Sciatic nerve (tissue), 2 donors: ENCODE results near the gene BCAS4. TPM values are rescaled to one million over a fixed set of nuclear protein-coding genes. Genes with fewer than 3 reads are reported as not detected.
"Not testable (repeated sequence)": the region's sequence is repeated elsewhere in the genome, so short reads cannot be mapped to it uniquely, and the experiment has no call there.

Experiments used
- ATAC-seq: fragments of 200-7000 bp; cut with Tn5 transposase; one replicate; pipeline ENCODE4 v1.9.1; 2020; ENCODE audit warnings: mild to moderate bottlenecking, moderate library complexity
- DNase-seq: peaks from one replicate; pipeline ENCODE4 v3.0.0-alpha.2; 2020; ENCODE audit warnings: low spot score
- intact Hi-C: fragments of 100-400 bp; cut with DNase I; formaldehyde crosslinking; loops from one replicate; pipeline ENCODE4 v1.14.2; 2022
- total RNA-seq: library from RNA; stranded (reverse); fragmentation: NEBNext Ultra II Directional; extraction: Animal tissue kit (Norgen Biotek cat#: 25700); gene quantifications from one replicate; pipeline ENCODE4 v1.2.1, GENCODE V29; 2021
- donor health status: DM: no; HTN: no; CAD: no.
- donor health status: DM: no; HTN: no; CAD: no.

BCAS4 gene, protein sequence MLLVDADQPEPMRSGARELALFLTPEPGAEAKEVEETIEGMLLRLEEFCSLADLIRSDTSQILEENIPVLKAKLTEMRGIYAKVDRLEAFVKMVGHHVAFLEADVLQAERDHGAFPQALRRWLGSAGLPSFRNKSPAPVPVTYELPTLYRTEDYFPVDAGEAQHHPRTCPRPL
- total RNA-seq: 4.8 TPM

DNA sequence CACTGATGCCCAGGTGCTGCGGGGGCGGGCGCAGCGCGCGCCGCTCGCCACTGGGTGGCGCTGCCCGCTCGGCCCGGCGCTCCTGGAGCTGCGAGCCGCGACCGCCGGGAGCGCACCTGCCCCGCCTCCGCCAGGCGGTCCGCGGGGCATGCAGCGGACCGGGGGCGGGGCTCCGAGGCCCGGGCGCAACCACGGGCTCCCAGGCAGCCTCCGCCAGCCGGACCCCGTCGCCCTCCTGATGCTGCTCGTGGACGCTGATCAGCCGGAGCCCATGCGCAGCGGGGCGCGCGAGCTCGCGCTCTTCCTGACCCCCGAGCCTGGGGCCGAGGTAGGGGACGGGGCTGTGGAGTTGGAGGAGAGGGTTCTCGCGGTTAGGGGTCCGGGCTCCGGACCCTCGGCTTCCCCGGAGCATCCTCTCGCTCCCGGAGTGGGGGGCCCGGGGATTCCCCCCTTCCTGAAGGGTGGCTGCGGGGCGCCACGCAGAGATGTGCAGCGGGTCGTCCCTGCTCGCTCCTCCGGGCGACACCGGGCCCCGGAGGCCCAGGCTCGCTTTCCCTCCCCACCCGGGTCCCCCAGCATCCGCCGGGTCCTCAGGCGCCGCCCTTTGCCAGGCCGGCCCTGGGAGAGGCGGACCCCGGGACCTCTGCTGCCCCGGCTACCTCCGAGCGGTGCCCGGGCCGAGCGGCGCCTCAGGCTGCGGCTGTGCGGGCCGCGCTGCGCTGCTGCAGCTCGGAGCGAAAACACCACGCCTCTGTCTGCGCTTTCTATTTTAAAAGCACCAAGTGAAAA is at the start of gene BCAS4:
Gene BCAS4, plus strand, starts transcription at position 216 of the 789 bp plus-strand sequence. Its CDS starts 23 bp downstream, at position 239.
- intact Hi-C loops: loop anchor here (5.0 kb wide), 1 partner anchor 137 kb away; the partner anchor contains the start of gene ADNP
- peak; percentile 57 for ATAC-seq
- DNase-seq: peak; percentile 79

DNA sequence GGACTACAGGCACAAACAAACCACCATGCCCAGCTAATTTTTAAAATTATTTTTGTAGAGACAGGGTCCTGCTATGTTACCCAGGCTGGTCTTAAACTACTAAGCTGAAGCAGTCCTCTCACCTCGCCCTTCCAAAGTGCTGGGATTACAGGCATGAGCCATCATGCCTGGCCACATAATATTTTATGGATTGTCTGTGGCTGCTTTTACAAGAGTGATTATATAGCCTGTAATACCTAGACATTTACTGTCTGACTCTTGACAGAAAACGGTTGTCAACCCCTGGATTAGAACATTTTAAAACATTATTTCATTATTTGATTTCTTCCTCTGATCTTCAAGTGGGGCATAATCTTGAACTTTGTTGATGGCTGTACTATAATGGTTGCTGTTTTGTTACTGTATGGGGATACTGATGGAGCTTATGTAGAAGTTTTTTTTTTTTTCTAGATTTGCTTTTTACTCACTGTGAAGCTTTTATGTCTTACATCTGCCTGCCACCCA is 49.2 kb upstream of the BCAS4 start:
- intact Hi-C loops: no loop called here
- DNase-seq: no peak
- no peak for ATAC-seq

DNA sequence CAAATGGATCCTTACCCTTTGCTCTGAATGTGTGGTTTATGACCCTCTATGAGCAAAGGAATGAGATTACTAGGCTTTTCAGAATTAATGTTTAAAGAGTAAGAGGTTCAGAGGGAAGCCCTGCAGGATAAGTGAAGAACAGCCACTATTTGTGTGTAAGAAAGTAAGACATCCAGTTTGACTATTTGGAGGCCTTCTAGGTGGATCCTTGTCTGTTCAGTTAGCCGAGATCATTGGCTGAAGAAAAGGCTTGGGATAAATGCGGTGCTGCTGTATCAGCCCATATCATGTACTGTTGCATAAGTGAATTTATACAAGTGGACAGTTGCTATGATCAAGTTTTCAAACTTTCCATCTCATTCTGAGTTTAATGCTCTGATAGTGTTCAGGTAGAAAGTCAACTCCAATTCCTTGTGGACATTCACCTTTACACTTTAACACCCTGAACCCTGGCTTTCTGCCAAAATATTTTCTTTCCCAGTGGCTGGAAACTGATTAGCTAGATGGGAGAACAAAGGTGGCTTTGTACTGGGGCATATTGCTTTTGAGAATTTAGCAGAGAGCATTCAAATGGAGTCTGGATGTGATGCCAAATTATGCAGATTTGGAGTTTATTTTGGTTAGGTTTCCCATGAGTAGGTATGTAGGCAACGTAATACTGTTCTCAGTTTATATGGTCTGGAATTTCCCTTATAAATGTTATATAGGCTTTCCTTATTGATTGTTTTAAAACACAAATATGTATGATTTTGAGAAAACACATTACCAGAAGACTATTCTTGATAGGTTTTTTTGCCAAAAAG is 48.5 kb upstream of the BCAS4 start:
- ATAC-seq: no peak
- DNase-seq: no peak
- intact Hi-C loops: no loop called here

DNA sequence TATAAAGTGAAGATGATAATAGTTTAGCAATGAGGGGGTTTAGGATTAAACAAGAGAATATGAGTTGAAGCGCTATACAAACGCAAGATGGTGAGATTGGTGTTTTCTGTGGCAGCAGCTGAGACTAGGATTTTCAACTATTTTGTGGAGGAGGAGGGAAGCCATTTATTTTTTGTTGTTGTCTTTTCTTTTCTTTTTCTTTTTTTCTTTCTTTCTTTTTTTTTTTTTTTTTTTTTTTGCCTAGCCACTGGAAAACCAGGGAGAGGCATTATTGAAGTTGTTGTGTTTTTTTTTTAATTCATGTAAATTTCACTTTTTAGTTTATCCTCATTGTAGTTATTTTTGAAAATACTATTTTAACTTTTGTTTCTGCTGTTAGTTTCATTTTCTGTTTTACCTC is 47.6 kb upstream of the BCAS4 start:
- DNase-seq (no peak), ATAC-seq (no peak)
- intact Hi-C loops: no loop called here

- DNase-seq: no peak
- ATAC-seq: no peak
- intact Hi-C loops: no loop called here
These were observed 44.7 kb upstream of the BCAS4 start for GRCh38 chr20:50750145-50750671.

DNA sequence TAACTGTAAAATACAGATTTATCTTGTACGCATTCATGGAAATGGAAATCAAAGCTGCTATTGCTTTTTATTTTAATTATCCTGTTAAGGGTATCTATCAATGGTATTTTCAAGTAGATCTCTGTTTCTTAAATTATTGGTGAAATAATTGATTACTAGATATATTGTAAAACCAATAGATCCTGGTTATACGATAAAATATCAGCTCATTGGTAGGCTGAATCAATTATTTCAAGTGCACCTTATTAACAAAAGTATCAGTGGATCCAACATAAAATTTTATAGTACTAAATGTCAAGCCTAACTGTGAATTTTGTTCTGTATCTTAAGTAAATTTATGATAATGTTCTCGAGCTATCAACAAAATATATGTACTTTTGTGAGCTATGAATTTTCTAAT is 41.7 kb upstream of the BCAS4 start:
- intact Hi-C loops: no loop called here
- DNase-seq: no peak
- ATAC-seq: no peak

DNA sequence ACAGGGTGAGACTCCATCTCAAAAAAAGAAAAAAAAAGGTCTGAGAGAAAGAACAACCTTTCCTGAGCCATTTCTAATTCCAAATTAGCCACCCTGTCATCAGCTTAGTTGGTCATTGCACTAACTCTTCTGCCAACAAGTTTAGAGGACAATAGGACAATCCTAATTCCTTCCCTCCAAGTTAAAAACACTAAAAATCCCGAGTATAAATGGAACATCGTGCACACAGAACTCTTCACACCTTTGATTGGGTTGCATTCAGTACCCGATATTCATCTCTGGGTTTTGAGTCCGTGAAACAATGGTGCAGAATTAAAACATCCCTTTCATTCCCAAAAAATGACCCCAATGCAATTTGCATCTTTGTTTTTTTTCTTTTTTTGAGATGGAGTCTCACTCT is 40.4 kb upstream of the BCAS4 start:
- intact Hi-C loops: no loop called here
- DNase-seq (no peak), ATAC-seq (no peak)

DNA sequence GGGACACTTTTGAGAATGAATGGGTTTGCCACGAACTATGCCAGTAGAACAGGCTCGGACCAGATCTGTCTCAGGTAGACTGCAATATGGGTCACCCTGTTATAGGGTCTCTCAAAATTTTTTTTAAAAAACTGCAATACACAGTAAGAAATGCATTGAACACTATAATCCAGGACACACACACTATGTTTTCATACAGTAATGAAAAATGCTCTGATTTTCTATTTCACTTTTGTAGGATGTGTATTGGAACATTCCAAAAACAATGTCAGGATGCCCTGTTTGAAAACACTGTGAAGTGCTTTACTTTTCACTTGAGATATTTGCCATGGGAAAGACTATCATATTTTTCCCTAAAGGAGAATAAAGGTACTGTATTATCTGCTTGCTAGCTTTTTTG is 38.4 kb upstream of the BCAS4 start:
- intact Hi-C loops: no loop called here
- ATAC-seq: no peak
- DNase-seq: no peak

DNA sequence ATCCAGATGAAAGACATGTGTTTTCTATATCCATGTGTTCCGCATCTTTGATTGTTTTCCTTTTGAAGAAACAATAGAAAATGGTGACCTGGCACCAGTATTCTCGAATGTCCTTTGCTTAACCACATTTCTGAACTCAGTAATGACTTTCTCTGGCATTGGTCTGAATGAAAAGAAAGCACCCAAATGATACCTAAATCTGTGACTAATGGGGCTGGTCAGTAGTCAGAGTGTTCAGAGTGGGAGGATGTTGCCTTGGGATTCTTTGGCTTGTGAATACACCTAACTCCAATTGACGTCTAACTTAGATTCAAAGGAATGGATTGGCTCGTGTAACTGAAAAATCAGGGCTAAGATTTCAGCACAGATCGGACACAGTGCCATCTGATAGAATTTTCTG is 36.4 kb upstream of the BCAS4 start:
- ATAC-seq (no peak), DNase-seq (no peak)
- intact Hi-C loops: no loop called here

- no peak for ATAC-seq
- no peak for DNase-seq
- intact Hi-C loops: no loop called here
These were observed 35.9 kb upstream of the BCAS4 start for GRCh38 chr20:50758992-50759391.

GRCh38 chr20:50759678-50760077 is 35.2 kb upstream of the BCAS4 start:
- no peak for ATAC-seq
- DNase-seq: no peak
- intact Hi-C loops: no loop called here

DNA sequence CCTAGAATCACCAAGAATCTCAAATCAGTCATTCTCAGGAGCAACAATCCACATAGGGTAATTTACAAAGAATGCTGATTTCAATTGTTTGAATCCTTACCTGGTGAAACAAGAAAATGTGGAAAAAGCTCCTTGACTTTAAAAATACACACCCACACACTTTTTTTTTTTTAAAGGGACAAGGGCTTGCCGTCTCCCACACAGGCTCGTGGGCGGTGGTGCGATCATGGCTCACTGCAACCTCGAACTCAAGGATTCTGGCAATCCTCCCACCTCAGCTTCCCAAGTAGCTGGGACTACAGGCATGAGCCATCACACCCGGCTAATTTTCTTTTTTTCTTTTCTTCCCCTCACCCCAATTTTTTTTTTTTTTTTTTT is 32.8 kb upstream of the BCAS4 start:
- DNase-seq (no peak), ATAC-seq (no peak)
- intact Hi-C loops: no loop called here

DNA sequence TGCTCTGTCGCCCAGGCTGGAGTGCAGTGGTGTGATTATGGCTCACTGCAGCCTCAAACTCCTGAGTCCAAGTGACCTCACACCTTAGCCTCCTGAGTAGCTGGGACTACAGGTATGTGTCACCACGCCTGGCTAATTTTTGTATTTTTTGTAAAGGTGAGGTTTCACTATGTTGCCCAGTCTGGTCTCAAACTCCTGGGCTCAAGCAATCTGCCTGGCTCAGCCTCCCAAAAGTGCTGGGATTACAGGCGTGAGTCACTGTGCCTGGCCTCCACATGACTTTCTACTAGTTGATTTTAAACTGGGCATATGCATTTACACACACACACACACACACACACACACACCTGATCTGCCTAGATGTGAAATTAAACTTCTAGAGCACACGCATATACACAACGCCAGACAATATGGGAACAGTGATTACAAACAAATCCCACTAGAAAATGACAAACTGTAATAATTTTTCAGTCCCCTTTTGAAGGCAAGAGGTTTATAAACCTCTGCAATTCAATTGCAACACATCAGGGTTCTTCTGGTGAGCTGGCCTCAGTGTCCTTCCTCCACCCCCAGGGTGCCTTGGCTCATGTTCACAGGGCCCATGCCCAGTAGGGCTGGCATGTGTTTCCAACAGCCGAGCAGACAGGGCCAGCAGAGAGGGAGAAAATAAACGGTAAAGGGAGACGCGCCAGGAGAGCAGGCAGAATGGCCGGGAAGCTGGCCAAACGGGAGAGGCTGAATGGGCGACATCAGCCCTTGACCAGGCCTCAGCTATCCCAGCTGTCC is 32.2 kb upstream of the BCAS4 start:
- DNase-seq (no peak), ATAC-seq (peak; percentile 72)
- intact Hi-C loops: no loop called here

GRCh38 chr20:50763550-50764458 is 31.1 kb upstream of the BCAS4 start:
- DNase-seq, intact Hi-C loops, ATAC-seq: not testable (repeated sequence)

DNA sequence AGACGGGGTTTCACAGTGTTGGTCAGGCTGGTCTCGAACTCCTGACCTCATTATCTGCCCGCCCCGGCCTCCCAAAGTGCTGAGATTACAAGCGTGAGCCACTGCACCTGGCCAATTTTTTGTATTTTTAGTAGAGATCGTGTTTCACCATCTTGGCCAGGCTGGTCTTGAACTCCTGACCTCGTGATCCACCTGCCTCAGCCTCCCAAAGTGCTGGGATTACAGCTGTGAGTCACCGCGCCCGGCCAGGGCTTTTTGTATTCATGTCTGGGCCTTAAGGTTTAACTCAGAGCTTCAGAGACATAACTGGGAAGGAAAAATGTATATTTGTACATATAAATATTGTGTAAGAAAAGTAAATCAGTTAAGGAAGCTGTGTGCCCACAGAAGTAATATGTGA is 29.6 kb upstream of the BCAS4 start:
- ATAC-seq, DNase-seq, intact Hi-C loops: not testable (repeated sequence)

GRCh38 chr20:50765674-50766073 is 29.2 kb upstream of the BCAS4 start:
- ATAC-seq: no peak
- intact Hi-C loops: no loop called here

DNA sequence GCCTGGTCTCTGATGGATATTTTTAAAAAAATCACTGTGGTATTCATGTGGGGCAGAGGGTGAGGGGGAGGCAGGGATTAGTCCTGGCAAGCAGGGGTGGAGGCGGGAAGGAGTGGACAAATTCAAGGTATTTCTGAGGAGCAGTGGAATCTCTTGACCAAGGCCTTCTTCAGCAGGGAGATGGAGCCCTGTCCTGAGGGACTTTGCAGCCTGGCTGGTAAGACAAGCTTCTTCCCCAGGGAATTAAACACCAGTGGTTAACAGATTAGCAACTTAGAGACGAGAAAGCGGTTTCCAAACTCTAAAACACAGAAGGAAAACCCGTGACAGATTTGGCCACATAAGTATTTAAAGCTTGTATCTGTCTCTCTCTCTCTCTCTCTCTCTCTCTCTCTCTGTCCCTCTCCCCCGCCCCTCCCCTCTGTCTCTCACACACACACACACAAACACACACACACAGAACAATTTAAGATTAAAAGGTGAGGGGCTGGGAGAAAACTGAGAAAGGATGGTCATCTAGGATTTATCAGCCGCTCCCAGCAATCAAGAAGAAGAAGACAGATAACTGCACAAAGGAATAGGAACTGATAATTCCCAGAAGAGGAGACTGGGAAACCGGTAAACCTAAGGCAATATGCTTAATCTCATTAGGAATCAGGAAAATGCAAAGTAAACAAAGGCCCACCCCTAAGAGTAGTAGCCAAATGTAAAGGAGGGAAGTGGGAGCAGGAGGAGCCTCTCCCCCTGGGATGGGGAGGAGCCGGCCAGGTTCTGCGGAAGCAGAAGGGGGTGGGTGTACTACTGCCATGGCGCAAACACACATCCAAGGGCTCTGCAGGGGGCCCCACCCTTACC is 27.7 kb upstream of the BCAS4 start:
- DNase-seq, intact Hi-C loops, ATAC-seq: not testable (repeated sequence)

More at GRCh38 chr20:50765674-50766073, 29.2 kb upstream of the BCAS4 start:
- no peak for DNase-seq
